ENCODE data around the gene THSD4.

- no peak for TF ChIP-seq EZH2 (IDR thresholded peaks at IDR 0.05; ENCODE audit: low read depth)
- TF ChIP-seq, protein P1, sequence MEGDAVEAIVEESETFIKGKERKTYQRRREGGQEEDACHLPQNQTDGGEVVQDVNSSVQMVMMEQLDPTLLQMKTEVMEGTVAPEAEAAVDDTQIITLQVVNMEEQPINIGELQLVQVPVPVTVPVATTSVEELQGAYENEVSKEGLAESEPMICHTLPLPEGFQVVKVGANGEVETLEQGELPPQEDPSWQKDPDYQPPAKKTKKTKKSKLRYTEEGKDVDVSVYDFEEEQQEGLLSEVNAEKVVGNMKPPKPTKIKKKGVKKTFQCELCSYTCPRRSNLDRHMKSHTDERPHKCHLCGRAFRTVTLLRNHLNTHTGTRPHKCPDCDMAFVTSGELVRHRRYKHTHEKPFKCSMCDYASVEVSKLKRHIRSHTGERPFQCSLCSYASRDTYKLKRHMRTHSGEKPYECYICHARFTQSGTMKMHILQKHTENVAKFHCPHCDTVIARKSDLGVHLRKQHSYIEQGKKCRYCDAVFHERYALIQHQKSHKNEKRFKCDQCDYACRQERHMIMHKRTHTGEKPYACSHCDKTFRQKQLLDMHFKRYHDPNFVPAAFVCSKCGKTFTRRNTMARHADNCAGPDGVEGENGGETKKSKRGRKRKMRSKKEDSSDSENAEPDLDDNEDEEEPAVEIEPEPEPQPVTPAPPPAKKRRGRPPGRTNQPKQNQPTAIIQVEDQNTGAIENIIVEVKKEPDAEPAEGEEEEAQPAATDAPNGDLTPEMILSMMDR (conservative IDR thresholded peaks at IDR 0.05) = no peak
These were observed 234.7 kb downstream of the THSD4 start for GRCh38 chr15:71349736-71350526.
